HCT116 (cell line): ENCODE results near the gene OVOL1. TPM values are rescaled to one million over a fixed set of nuclear protein-coding genes. Genes with fewer than 3 reads are reported as not detected.

ENCODE experiments used
- ATAC-seq: fragments of 200-7000 bp; cut with Tn5 transposase; 2 replicates; pipeline ENCODE4 v1.9.1; 2020; ENCODE audit warnings: mild to moderate bottlenecking, moderate library complexity
- BruUV-seq: library from RNA; stranded (reverse); fragments of 400-500 nt; replicated peaks from 2 replicates; lab custom pipeline; 2021; lab: Mats Ljungman, UMichigan
- CTCF ChIA-PET: fragments of 300-600 bp; sonication (Branson Sonifier 250); formaldehyde crosslinking; loops from one replicate; lab custom pipeline; 2021; ENCODE audit warnings: antibody characterized with exemption; lab: Charles Lee
- POLR2A ChIA-PET: fragments of 300-600, 350-600 bp; sonication (Branson Sonifier 250); formaldehyde crosslinking; loops from one replicate; lab custom pipeline; 2021; ENCODE audit warnings: antibody characterized with exemption; lab: Charles Lee
- RAD21 ChIA-PET, 2 experiments: fragments of 300-600 bp; sonication (Branson Sonifier 250); formaldehyde crosslinking; loops; one replicate each; lab custom pipeline; 2023; ENCODE audit warnings: low total read pairs in 2 of 2; ENCODE audit not compliant: uncharacterized antibody in 2 of 2, unreplicated experiment in 2 of 2, low non-redundant PET in 1 of 2; lab: Charles Lee
- DNase-seq: peaks from one replicate; pipeline ENCODE4 v3.0.0-alpha.2; 2010; ENCODE audit warnings: low read depth, low spot score
- H2AFZ ChIP-seq: fragments of 200-600 bp; shearing (Covaris generic), sonication (generic); 2 replicates; pipeline ENCODE4 v1.6.1; 2017; ENCODE audit warnings: low read depth, mixed run types, mixed read lengths, antibody characterized with exemption, low read length; ENCODE audit not compliant: poor library complexity, severe bottlenecking
- H3K27ac ChIP-seq: 2 replicates; pipeline ENCODE4 v1.5.1; 2012; ENCODE audit warnings: low read depth, low read length
- H3K27me3 ChIP-seq: fragments of 200-600 bp; sonication (generic); 2 replicates; pipeline ENCODE4 v1.6.1; 2016; ENCODE audit warnings: mixed run types, low read length, mixed read lengths; ENCODE audit not compliant: insufficient read depth
- H3K36me3 ChIP-seq, 2 experiments: fragments of 200-500 bp in 1 of 2; fragments of 200-600 bp in 1 of 2; sonication (Bioruptor generic) in 1 of 2; sonication (generic) in 1 of 2; 2 replicates each; pipeline versions ENCODE4 v1.5.1 to v1.6.1; 2014 to 2016; ENCODE audit warnings: low read length in 2 of 2, inconsistent platforms in 1 of 2, mixed read lengths in 1 of 2, mixed run types in 1 of 2; ENCODE audit not compliant: insufficient read depth in 2 of 2, control insufficient read depth in 1 of 2
- H3K4me1 ChIP-seq, 2 experiments: fragments of 200-600 bp in 1 of 2; sonication (generic) in 1 of 2; 2 replicates each; pipeline versions ENCODE4 v1.5.1 to v1.6.1; 2012 to 2017; ENCODE audit warnings: low read length in 2 of 2, inconsistent platforms in 1 of 2, mild to moderate bottlenecking in 1 of 2, mixed read lengths in 1 of 2, mixed run types in 1 of 2, moderate library complexity in 1 of 2; ENCODE audit not compliant: insufficient read depth in 2 of 2, control insufficient read depth in 1 of 2
- H3K4me2 ChIP-seq: fragments of 200-600 bp; sonication (generic); 2 replicates; pipeline ENCODE4 v1.6.1; 2017; ENCODE audit warnings: mixed run types, low read length, mixed read lengths
- H3K4me3 ChIP-seq, 2 experiments: fragments of 200-600 bp in 1 of 2; sonication (generic) in 1 of 2; replicated peaks in 1 of 2; 2 replicates each; pipeline ENCODE4 v1.5.1; 2011 to 2016; ENCODE audit warnings: low read length in 2 of 2, control low read depth in 1 of 2, low read depth in 1 of 2, mild to moderate bottlenecking in 1 of 2, mixed read lengths in 1 of 2, mixed run types in 1 of 2
- H3K79me2 ChIP-seq: fragments of 200-600 bp; sonication (generic); 2 replicates; pipeline ENCODE4 v1.6.1; 2017; ENCODE audit warnings: mild to moderate bottlenecking, mixed run types, low read length, moderate library complexity, mixed read lengths; ENCODE audit not compliant: insufficient read depth
- H3K9ac ChIP-seq: fragments of 200-600 bp; sonication (generic); 2 replicates; pipeline ENCODE4 v1.6.1; 2016; ENCODE audit warnings: low read length, mixed read lengths
- H3K9me2 ChIP-seq: fragments of 200-600 bp; sonication (generic), shearing (Covaris generic); 2 replicates; pipeline ENCODE4 v1.6.1; 2017; ENCODE audit warnings: mixed run types, mild to moderate bottlenecking, moderate library complexity; ENCODE audit not compliant: insufficient read depth
- H3K9me3 ChIP-seq, 2 experiments: fragments of 200-500 bp in 1 of 2; fragments of 200-600 bp in 1 of 2; sonication (Bioruptor generic) in 1 of 2; sonication (generic) in 1 of 2; 2 replicates each; pipeline ENCODE4 v1.6.1; 2014 to 2017; ENCODE audit warnings: low read length in 2 of 2, mixed read lengths in 2 of 2, inconsistent platforms in 1 of 2, low read depth in 1 of 2, mild to moderate bottlenecking in 1 of 2, mixed run types in 1 of 2, moderate library complexity in 1 of 2; ENCODE audit not compliant: control insufficient read depth in 1 of 2, insufficient read depth in 1 of 2
- H4K20me1 ChIP-seq: fragments of 200-600 bp; sonication (generic), shearing (Covaris generic); 2 replicates; pipeline ENCODE4 v1.6.1; 2017; ENCODE audit warnings: mixed run types, mild to moderate bottlenecking, moderate library complexity; ENCODE audit not compliant: insufficient read depth
- ATF3 ChIP-seq: IDR thresholded peaks from 2 replicates; pipeline ENCODE4 v1.6.1; 2012
- CBX3 ChIP-seq: IDR thresholded peaks from 2 replicates; pipeline ENCODE4 v1.6.1; 2012; ENCODE audit warnings: low read depth
- CEBPB ChIP-seq: IDR thresholded peaks from 2 replicates; pipeline ENCODE4 v1.6.1; 2012; ENCODE audit warnings: low read depth
- EGR1 ChIP-seq: IDR thresholded peaks from 2 replicates; pipeline ENCODE4 v1.6.1; 2012; ENCODE audit warnings: low read depth
- ELF1 ChIP-seq: IDR thresholded peaks from 2 replicates; pipeline ENCODE4 v1.6.1; 2012; ENCODE audit warnings: low read depth, borderline replicate concordance
- EZH2 ChIP-seq: fragments of 200-600 bp; sonication (generic); IDR thresholded peaks from 2 replicates; pipeline ENCODE4 v1.6.1; 2017; ENCODE audit warnings: antibody characterized with exemption, mixed run types
- POLR2A ChIP-seq: IDR thresholded peaks from 2 replicates; pipeline ENCODE4 v1.7.0; 2011; ENCODE audit warnings: borderline replicate concordance; ENCODE audit not compliant: insufficient read depth, insufficient read length; ENCODE audit errors: extremely low read depth
- RAD21 ChIP-seq: IDR thresholded peaks from 2 replicates; pipeline ENCODE4 v1.6.1; 2012; ENCODE audit warnings: low read depth, mild to moderate bottlenecking
- SIN3A ChIP-seq: IDR thresholded peaks from 2 replicates; pipeline ENCODE4 v1.6.1; 2012; ENCODE audit warnings: low read depth
- SRF ChIP-seq: IDR thresholded peaks from 2 replicates; pipeline ENCODE4 v1.6.1; 2012; ENCODE audit warnings: low read depth
- YY1 ChIP-seq: IDR thresholded peaks from 2 replicates; pipeline ENCODE4 v1.6.1; 2011; ENCODE audit warnings: low read length, low read depth, moderate library complexity, mild to moderate bottlenecking; ENCODE audit not compliant: insufficient replicate concordance; ENCODE audit errors: extremely low read depth
- ZNF274 ChIP-seq: fragments of 200-500 bp; sonication (Bioruptor generic); IDR thresholded peaks from 2 replicates; pipeline ENCODE4 v1.6.1; 2014; ENCODE audit warnings: mild to moderate bottlenecking, low read depth, low read length, inconsistent platforms
- intact Hi-C: fragments of 100-400 bp; cut with micrococcal nuclease; formaldehyde crosslinking; loops from 2 replicates; pipeline ENCODE4 v1.10.0; 2022
- total RNA-seq: library from RNA; stranded (reverse); gene quantifications from one replicate; pipeline ENCODE4 v1.2.1, GENCODE V29; 2021; ENCODE audit not compliant: unreplicated experiment
- TF ChIP-seq, protein P1 (sequence below): IDR thresholded peaks from 2 replicates; pipeline ENCODE4 v1.6.1; 2012
- TF ChIP-seq, protein P2 (sequence below), 3 experiments: fragments of 200-600 bp in 1 of 3; sonication (generic) in 1 of 3; IDR thresholded peaks in 2 of 3; conservative IDR thresholded peaks in 1 of 3; 2 replicates each; pipeline ENCODE4 v1.5.1; 2012 to 2017; ENCODE audit warnings: low read depth in 2 of 3, low read length in 2 of 3, antibody characterized with exemption in 1 of 3, borderline replicate concordance in 1 of 3, control low read depth in 1 of 3, mild to moderate bottlenecking in 1 of 3, mixed read lengths in 1 of 3, mixed run types in 1 of 3, moderate library complexity in 1 of 3; ENCODE audit not compliant: insufficient read depth in 1 of 3

OVOL1 gene
- total RNA-seq, 1 experiment from 2014 or later = 14.7 TPM

GRCh38 chr11:65833297-65834030 lies 46.6 kb downstream of the OVOL1 start, which contains the start of gene SNX32:
TSS of gene SNX32 (plus strand) at chr11:65833963. CDS start at chr11:65834066, 103 bp downstream.
- Histone ChIP-seq H3K9me2 (no peaks in the 10 kb centered on the region), H3K4me1 (no peaks in the 10 kb centered on the region), H3K9me3 (no peaks in the 10 kb centered on the region), H3K27ac (no peak within 1 kb of the TSS), H3K27me3 (peaks cover 17% of the 10 kb centered on the region), H3K9ac (no peak within 1 kb of the TSS), H3K4me2 (no peak within 1 kb of the TSS), H3K4me3 (no peak within 1 kb of the TSS), H3K79me2 (no peaks in the 10 kb centered on the region), H2AFZ (no peak within 1 kb of the TSS), H4K20me1 (no peaks in the 10 kb centered on the region), H3K36me3 (no peaks in the 10 kb centered on the region)
- ChIA-PET RAD21 (no interaction called here), CTCF (no interaction called here), POLR2A (no interaction called here)
- TF ChIP-seq RAD21 (no peak), YY1 (no peak), SRF (no peak), CBX3 (no peak), EZH2 (no peak), POLR2A (no peak), ELF1 (no peak), EGR1 (no peak), ZNF274 (no peak), CEBPB (no peak), ATF3 (no peak), SIN3A (no peak)
- TF ChIP-seq, protein P1, sequence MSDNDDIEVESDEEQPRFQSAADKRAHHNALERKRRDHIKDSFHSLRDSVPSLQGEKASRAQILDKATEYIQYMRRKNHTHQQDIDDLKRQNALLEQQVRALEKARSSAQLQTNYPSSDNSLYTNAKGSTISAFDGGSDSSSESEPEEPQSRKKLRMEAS = no peak
- TF ChIP-seq, protein P2, sequence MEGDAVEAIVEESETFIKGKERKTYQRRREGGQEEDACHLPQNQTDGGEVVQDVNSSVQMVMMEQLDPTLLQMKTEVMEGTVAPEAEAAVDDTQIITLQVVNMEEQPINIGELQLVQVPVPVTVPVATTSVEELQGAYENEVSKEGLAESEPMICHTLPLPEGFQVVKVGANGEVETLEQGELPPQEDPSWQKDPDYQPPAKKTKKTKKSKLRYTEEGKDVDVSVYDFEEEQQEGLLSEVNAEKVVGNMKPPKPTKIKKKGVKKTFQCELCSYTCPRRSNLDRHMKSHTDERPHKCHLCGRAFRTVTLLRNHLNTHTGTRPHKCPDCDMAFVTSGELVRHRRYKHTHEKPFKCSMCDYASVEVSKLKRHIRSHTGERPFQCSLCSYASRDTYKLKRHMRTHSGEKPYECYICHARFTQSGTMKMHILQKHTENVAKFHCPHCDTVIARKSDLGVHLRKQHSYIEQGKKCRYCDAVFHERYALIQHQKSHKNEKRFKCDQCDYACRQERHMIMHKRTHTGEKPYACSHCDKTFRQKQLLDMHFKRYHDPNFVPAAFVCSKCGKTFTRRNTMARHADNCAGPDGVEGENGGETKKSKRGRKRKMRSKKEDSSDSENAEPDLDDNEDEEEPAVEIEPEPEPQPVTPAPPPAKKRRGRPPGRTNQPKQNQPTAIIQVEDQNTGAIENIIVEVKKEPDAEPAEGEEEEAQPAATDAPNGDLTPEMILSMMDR (IDR thresholded peaks at IDR 0.05 in 2 of 3, conservative IDR thresholded peaks at IDR 0.05 in 1 of 3; ENCODE audit: borderline replicate concordance in 1 of 3, insufficient read depth in 1 of 3, low read depth in 2 of 3, low read length in 2 of 3) = no peak
- intact Hi-C loops = no loop called here
- DNase-seq (no peak), ATAC-seq (no peak)
- BruUV-seq = no TSS peak
